ENCODE measurements around the gene AFAP1L1.

Gene AFAP1L1

GRCh38 chr5:149355688-149356087 lies 84.0 kb downstream of the AFAP1L1 start:
- no peak for DNase-seq

DNA sequence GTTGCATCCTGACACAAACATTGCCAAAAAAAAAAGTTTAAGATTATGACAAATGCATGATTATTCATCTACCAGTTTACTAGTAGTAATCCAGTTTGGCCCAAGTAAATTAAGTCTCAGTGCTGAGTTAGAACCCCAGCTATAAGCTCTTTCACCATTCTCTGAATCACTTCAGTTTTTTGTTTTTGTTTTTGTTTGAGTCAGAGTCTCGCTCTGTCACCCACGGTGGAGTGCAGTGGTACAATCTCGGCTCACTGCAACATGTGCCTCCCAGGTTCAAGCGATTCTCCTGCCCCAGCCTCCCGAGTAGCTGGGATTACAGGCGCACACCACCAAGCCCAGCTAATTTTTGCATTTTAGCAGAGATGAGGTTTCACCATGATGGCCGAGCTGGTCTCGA lies 84.7 kb downstream of the AFAP1L1 start:
- DNase-seq = no peak

DNA sequence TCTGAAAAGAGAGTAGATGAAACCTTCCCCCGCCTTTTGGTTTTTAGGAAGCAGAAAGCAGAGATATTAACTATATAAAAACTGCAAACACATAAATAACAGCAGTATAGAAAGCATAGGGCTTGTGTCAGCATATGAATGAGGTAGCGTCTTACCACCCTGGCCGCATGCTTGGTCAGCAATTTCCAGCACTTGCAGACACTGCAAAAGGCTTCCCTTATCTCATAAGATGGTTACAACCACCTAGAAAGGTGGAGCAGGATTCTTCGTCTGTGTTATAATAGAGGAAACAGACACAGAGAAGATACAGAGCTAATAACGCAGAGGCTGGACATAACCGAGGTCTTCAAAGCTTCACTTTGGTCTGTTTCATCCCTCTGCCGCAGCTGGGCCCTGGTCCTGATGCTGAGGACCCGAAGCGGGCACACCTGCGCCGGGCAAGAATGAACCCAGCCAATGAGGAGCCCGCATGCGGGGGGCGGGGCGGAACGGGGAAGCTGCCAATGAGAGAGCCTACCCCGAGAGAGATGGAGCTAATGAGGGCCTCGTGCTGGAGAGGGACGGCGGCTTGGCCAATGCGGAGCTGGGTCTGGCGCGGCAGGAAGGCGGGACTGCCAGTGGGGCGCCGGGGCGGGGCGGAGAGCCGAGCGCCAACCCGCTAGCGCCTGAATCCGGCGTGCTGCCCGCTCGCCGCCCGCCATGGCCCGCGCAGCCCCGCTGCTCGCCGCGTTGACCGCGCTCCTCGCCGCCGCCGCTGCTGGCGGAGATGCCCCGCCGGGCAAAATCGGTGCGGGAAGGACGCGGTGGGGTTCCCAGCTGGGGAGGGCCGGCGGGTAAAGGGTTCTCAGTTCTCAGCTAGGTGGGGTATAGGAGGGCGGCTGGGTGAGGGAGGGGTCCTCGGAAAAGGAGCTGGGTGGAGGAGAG lies 86.0 kb downstream of the AFAP1L1 start, which contains the start of gene PCYOX1L:
Gene PCYOX1L, plus strand, starts transcription at position 677 of the 924 bp plus-strand sequence. Its CDS starts 23 bp downstream, at position 700.
- peak; percentile 95 for DNase-seq

GRCh38 chr5:149358294-149358651 lies 86.6 kb downstream of the AFAP1L1 start:
- peak; percentile 48 for DNase-seq

DNA sequence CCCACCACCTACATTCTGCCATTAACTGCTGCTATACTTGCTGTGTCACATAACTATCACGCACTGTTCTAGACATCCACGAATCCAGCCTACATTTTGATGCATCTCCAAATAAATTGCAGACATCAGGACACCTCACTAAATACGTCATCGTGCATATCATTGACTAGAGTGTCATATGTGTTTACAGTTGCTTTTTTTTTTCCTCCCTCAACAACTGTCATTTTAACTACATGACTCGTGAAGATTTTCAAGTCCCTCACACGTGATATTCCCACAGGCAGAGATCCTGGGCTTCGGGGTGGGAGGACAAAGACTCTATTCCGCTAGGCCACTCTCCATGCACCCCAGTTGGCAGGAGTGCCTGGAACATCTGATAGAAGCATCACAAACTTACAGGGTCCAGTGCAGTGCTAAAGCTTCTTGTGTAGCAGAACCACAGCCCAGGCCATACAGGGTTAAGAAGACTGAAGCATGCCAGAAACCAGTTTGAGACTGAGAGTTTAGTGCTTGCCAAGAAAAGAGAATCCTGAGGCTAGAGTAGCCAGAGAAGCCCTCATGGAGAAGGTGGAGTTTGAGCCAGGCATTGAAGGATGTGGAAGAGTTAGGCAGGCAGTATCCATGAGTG lies 87.3 kb downstream of the AFAP1L1 start:
- DNase-seq = no peak

- no peak for DNase-seq
Observed at GRCh38 chr5:149360272-149360671, 88.6 kb downstream of the AFAP1L1 start.

DNA sequence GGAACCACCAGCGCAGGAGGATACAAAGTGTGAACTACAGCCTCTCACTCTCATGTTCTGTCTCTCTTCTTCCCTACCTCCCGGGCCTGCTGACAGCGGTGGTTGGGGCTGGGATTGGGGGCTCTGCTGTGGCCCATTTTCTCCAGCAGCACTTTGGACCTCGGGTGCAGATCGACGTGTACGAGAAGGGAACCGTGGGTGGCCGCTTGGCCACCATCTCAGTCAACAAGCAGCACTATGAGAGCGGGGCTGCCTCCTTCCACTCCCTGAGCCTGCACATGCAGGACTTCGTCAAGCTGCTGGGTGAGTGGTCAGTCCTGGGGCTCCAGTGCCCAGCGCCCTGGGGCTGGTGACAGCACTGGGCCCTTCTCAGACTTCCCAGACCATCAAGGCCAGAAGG lies 90.9 kb downstream of the AFAP1L1 start:
- no peak for DNase-seq

GRCh38 chr5:149363358-149363757 lies 91.7 kb downstream of the AFAP1L1 start:
- DNase-seq = no peak

DNA sequence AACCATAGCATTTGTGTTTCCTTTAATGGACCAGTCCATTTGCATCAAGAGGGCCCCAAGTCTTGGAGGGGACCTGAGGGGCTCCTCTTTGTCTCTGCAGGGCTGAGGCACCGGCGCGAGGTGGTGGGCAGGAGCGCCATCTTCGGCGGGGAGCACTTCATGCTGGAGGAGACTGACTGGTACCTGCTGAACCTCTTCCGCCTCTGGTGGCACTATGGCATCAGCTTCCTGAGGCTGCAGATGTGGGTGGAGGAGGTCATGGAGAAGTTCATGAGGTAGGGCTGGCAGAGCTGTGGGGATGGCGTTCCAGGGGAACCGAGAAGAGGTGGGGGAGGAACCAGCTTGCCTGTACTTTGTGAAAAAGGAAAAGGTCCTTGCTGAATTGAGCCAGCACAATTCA lies 92.3 kb downstream of the AFAP1L1 start:
- DNase-seq = no peak

GRCh38 chr5:149364719-149365118 lies 93.1 kb downstream of the AFAP1L1 start:
- no peak for DNase-seq

- DNase-seq = no peak
Observed at GRCh38 chr5:149365418-149365817, 93.8 kb downstream of the AFAP1L1 start.

DNA sequence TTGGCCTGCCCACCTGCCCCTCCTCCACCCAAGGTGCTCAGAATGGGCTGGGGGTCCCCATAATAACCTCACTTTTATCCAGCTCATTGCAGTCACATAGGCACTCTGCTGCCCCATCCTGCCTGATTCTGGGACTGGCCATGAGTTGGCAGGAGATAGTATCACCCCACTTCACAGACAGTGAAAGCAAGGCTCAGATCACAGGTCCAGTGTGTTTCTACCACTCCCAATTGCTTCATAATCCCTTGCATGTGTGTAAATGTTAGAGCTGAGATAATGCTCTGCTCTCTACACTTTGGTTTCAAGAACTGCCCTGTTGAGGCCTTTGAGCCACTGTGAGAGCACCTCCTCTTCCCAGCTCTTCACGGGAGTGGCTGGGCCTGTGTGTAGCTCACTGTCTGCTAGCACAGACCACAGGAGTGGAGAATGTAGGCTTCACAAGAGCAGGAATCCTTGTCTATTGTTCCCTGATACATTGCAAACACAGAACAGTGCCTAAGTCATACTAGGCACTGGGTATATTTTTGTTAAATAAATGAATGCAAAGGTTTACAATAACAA lies 94.6 kb downstream of the AFAP1L1 start:
- no peak for DNase-seq

DNA sequence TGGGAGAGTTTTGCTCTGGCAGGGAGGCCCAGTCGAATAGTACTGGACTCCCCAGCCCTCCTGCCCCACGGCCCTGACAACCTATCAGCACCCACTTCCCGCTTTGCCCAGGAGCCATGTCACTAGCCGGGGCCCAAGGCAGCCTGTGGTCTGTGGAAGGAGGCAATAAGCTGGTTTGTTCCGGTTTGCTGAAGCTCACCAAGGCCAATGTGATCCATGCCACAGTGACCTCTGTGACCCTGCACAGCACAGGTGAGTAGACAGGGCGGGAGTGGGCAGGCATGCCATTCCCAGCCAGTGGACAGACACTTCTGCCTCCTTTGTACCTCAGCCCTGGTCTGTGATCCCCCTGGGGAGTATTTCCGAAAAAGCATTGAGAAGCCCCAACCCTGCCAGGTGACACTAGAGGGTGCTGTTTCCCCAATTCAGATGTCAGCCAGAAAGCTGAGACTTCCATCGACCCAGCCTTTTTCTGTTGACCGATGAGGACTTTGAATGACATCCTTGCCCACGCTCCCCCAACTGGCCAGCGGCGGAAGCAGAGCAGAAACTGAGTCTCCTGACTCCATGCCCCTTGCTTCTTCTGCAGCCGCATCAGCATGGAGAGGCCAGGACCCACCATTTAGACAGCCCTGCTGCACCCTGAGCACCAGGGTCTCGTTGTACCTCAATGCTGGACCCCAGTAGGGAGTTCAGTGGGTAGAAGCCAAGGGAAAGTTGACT lies 95.8 kb downstream of the AFAP1L1 start:
- peak; percentile 30 for DNase-seq

GRCh38 chr5:149367972-149368645 lies 96.5 kb downstream of the AFAP1L1 start:
- DNase-seq = no peak

DNA sequence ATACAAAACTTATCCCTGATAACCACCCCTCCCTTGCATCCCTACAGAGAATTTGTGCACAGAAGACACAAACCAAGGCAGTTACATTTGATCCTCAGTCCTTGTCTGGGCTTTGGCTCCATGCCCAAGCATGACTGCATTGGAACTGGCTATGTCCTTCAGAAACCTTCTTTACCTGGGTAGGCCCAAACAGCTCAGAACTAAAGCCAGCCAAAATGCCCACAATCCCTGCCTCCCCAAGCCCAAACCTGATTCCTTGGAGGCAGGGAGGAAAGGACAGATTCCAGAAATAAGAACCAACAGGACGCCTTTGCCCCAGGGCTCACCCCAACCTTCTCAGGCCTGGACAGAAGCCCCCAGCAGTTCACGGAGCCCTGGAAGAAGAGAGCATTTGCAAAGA lies 99.2 kb downstream of the AFAP1L1 start:
- peak; percentile 44 for DNase-seq

- peak; percentile 60 for DNase-seq
Observed at GRCh38 chr5:149371296-149371962, 99.8 kb downstream of the AFAP1L1 start.

DNA sequence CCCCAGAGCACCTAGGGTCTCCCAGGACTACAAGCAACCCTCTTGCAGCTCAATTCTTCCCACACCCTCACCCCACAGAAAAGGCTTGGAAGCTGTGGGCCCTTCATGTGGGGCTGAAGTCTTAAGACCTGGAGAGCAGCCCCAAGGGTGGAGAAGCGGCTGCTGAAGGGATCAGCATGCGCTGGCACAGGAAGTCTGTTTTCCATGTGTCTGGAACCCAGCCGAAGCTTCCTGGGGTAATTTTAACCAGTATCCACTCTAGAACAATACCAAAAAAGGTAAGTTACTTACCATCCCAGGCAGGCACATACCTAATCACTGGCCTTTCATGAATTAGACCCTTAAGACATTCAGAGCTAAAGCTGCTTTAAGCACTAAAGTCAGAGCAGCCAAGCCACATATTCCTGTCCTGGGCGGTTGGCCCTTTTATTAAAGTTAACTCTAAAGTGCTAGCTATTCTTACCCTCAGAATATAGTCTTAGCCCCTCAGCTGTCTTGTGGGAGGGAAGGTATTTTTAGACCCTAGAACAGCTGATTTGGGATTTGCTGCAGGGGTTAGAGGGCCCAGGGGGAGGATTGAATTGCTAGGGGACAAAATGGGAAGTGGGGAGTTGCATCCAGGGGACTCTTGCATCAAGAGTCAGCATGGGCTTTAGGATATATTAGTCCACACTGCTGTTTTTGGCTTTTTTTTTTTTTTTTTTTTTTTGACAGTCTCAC lies 100.6 kb downstream of the AFAP1L1 start:
- no peak for DNase-seq

DNA sequence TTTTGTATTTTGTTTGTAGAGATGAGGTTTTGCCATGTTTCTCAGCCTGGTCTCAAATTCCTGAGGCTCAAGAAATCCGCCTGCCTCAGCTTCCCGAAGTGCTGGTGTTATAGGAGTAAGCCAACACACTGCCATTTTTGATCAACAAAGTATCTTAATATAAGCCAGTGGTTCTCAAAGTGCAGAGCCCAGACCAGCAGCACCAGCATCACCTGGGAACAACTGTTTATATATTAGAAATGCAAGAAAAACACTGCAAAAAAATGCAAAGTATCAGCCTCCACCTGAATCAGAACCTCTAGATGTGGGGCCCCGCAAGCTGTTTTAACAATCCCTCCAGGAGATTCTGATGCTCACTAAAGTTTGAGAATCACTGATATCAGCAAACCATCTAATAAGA lies 101.3 kb downstream of the AFAP1L1 start:
- no peak for DNase-seq

GRCh38 chr5:149374303-149374702 lies 102.6 kb downstream of the AFAP1L1 start:
- DNase-seq = no peak

GRCh38 chr5:149374801-149375200 lies 103.1 kb downstream of the AFAP1L1 start:
- DNase-seq = no peak

GRCh38 chr5:149375434-149375833 lies 103.8 kb downstream of the AFAP1L1 start:
- DNase-seq = no peak

All from NCI-H2029 (cell line).